Mononuclear cell (primary cell): Measurements from ENCODE around the gene ATRNL1. TPM values are rescaled to one million over a fixed set of nuclear protein-coding genes. Genes with fewer than 3 reads are reported as not detected.

ENCODE experiments used
- H3K27me3 ChIP-seq: 2 replicates; pipeline ENCODE4 v1.6.0; 2011; ENCODE audit warnings: low read length, control low read depth; ENCODE audit not compliant: insufficient read depth
- H3K4me1 ChIP-seq: 2 replicates; pipeline ENCODE4 v1.5.1; 2011; ENCODE audit warnings: mild to moderate bottlenecking, low read length, control low read depth; ENCODE audit not compliant: insufficient read depth
- H3K4me3 ChIP-seq: 2 replicates; pipeline ENCODE4 v1.5.1; 2011; ENCODE audit warnings: mild to moderate bottlenecking, low read length, moderate library complexity
- H3K9me3 ChIP-seq: 2 replicates; pipeline ENCODE4 v1.5.1; 2011; ENCODE audit warnings: low read depth, mild to moderate bottlenecking, control low read depth, low read length
- total RNA-seq: library from RNA; depleted of rRNA; stranded (reverse); fragments of >200 nt; gene quantifications from one replicate; pipeline ENCODE4 v1.2.3, GENCODE V29; 2012

Gene ATRNL1
- total RNA-seq, 1 donor, result 0.21 TPM

DNA sequence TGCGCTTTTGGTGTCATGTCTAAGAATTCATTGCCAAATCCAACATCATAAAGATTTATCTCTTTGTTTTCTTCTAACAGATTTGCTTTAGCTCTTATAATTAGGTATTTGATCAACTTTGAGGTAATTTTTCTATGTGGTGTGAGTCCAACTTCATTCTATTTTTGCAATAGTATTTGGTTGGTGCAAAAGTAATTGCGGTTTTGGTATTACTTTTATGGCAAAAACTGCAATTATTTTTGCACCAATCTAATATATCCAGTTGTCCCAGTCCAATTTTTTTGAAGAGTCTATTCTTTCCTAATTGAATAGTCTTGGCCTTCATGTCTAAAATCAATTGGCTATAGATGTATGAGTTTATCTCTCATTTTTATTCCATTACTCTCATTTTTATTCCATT is 535.5 kb downstream of the ATRNL1 start:
- H3K4me3 ChIP-seq, result no peak overlapping the region
- H3K27me3 ChIP-seq, result no peaks in the 10 kb centered on the region
- no peaks in the 10 kb centered on the region for H3K9me3 ChIP-seq
- H3K4me1 ChIP-seq, result no peaks in the 10 kb centered on the region

GRCh38 chr10:115638246-115638645 is 545.1 kb downstream of the ATRNL1 start:
- Histone ChIP-seq H3K4me1 (no peaks in the 10 kb centered on the region), H3K9me3 (no peaks in the 10 kb centered on the region), H3K27me3 (no peaks in the 10 kb centered on the region), H3K4me3 (no peak overlapping the region)

DNA sequence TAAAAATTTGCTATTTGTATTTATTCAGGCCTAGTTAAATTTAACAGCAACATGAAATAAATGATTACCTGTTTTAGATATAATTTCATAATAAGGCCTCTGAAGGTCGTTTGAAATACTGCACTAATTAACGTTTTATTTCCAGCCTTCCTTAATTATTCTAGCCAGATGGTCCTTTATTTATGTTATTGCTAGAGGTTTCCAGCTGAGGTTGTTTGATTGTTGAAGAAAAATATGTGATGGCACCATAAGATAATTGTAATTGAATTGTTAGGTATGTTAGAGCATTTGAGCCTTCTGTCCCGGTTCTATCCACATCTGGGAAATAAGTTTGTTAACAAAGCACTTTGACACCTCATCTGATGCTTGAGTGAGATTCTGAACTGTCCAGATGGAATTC is 556.1 kb downstream of the ATRNL1 start:
- Histone ChIP-seq H3K9me3 (no peaks in the 10 kb centered on the region), H3K27me3 (no peaks in the 10 kb centered on the region), H3K4me3 (no peak overlapping the region), H3K4me1 (no peaks in the 10 kb centered on the region)

GRCh38 chr10:115653473-115653872 is 560.3 kb downstream of the ATRNL1 start:
- Histone ChIP-seq H3K27me3 (no peaks in the 10 kb centered on the region), H3K4me3 (no peak overlapping the region), H3K9me3 (no peaks in the 10 kb centered on the region), H3K4me1 (no peaks in the 10 kb centered on the region)

DNA sequence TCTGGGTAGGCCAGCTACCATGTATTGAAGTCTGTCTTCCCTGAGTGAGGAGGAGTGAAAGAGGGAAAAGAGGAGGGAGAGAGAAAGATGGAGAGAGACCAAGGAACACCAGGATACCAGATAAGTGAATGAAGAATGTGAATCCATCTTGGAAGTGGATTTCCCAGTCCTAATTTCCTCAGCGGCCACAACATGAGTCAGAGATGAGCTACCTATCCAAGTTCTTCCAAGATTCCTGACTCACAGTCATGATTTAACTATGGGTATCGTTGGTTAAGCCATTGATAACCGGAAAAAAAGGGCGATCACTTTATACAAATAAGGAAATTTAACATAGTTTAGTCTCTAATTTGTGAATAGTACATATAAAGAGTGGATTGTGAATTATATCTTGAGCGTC is 561.8 kb downstream of the ATRNL1 start:
- H3K4me3 ChIP-seq, result no peak overlapping the region
- H3K9me3 ChIP-seq, result no peaks in the 10 kb centered on the region
- no peaks in the 10 kb centered on the region for H3K27me3 ChIP-seq
- no peaks in the 10 kb centered on the region for H3K4me1 ChIP-seq

DNA sequence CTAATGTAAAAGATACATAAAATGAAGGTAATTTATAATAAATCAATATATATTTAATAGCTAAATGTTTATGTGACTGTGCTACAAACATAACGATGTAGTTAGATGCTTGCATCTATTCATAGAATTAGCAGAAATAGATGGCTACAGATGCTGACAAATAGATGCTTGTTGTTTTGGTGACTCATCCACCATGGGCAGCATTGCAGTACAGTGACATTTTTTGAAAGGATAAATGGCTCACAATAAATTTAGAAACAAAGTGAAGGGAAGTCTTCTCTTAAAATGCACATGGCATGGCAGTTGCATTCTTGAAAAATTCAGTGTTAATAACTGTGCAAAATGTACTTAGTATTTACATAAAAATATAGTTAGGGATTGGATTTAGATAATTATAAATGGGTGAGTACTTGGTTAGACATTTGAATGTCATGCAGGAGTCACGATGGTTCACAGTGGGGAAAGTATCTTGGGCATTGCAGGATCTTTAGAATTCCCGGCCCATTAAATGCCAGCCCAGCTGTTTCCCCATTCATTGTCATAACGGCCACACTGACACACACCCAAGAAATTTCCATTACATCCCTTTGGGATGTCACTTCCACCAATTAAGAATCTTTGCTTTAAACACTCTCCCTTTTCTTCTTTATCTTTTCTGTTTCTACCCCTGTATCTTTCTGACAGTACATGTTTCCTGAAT is 564.1 kb downstream of the ATRNL1 start:
- Histone ChIP-seq H3K9me3 (no peaks in the 10 kb centered on the region), H3K27me3 (no peaks in the 10 kb centered on the region), H3K4me3 (no peak overlapping the region), H3K4me1 (no peaks in the 10 kb centered on the region)

DNA sequence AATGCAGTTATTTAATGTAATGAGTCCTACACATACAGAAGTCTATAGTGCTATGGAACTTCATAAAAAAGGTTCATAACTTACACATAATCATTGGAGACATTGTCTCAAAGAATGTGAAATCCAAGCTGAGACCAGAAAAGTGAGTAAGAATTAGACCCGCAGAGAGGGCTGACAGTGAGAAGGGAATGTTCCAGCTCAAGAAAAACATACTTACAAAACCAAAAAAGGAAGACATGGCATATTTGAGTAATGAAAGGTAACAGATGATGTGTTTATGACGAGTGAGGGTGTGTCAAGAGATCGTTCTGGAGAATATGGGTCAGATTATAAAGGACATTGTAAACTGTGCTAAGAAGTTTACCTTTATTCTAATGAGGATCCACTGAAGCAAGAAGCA is 566.5 kb downstream of the ATRNL1 start:
- H3K4me1 ChIP-seq, result no peaks in the 10 kb centered on the region
- H3K27me3 ChIP-seq, result no peaks in the 10 kb centered on the region
- H3K4me3 ChIP-seq, result no peak overlapping the region
- no peaks in the 10 kb centered on the region for H3K9me3 ChIP-seq

DNA sequence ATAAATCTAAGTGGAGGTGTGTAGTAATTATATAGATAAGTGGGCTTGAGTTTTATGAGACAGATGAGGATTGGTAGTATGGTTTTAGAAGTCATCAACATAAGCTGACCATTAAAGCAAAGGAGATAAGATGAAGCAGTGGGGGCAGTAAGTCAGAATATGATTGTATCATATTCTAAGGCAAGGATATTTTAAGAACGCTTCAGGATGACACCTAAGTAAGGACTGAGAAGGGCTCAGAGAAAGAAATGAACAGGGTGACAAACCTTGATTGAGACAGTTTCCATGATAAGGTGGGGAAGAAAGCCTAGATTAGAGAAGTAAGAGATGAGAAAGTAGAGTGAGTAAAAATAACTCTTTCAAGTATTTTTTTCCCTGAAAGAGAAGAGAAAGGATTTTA is 567.2 kb downstream of the ATRNL1 start:
- Histone ChIP-seq H3K27me3 (no peaks in the 10 kb centered on the region), H3K4me3 (no peak overlapping the region), H3K9me3 (no peaks in the 10 kb centered on the region), H3K4me1 (no peaks in the 10 kb centered on the region)

GRCh38 chr10:115662422-115662821 is 569.3 kb downstream of the ATRNL1 start:
- Histone ChIP-seq H3K4me1 (no peaks in the 10 kb centered on the region), H3K27me3 (no peaks in the 10 kb centered on the region), H3K4me3 (no peak overlapping the region), H3K9me3 (no peaks in the 10 kb centered on the region)

DNA sequence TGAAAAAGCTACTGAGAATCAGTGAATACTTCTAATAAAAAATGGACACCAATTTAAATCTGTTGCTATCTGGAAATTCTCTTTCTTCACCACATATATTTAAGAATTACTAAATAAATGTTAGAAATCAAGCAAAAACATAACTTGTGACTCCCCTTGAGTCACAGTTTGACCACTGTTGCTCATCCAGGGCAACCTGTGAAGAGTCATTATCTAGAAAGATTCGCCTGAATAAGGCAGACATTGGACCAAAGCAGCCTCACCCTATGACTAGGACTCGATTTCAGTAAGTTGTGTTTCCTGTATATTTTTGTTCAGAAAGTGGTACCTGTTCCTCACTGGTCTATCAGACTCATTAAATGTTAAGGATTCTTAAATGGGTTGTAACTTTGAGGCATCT is 572.4 kb downstream of the ATRNL1 start:
- H3K4me1 ChIP-seq, result no peaks in the 10 kb centered on the region
- H3K4me3 ChIP-seq, result no peak overlapping the region
- H3K27me3 ChIP-seq, result no peaks in the 10 kb centered on the region
- no peaks in the 10 kb centered on the region for H3K9me3 ChIP-seq

DNA sequence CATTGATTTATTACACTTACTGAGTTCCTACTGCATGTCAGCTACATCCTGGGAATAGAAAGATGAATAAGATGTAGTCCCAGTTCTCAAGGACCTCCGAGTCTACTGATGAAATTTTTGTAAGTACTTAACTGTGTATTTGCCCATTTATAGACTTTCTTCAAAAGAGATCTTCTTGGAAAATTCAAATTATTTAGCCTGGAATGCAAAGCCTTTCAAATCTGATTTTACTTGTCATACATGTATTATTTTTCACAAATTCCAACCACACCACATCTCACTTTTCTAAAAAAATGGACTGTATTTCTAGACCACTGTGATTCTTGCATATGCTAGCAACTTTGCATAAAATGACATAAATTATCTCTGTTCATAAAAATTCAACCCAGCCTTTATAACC is 581.3 kb downstream of the ATRNL1 start:
- no peak overlapping the region for H3K4me3 ChIP-seq
- H3K27me3 ChIP-seq, result no peaks in the 10 kb centered on the region
- no peaks in the 10 kb centered on the region for H3K9me3 ChIP-seq

GRCh38 chr10:115696747-115697146 is 603.6 kb downstream of the ATRNL1 start:
- H3K4me3 ChIP-seq, result no peak overlapping the region
- H3K27me3 ChIP-seq, result no peaks in the 10 kb centered on the region
- H3K4me1 ChIP-seq, result no peaks in the 10 kb centered on the region
- H3K9me3 ChIP-seq, result no peaks in the 10 kb centered on the region

More for the DNA sequence above, 581.3 kb downstream of the ATRNL1 start:
- H3K4me1 ChIP-seq, result no peaks in the 10 kb centered on the region

- no peaks in the 10 kb centered on the region for H3K9me3 ChIP-seq
- H3K4me3 ChIP-seq, result no peak overlapping the region
- H3K4me1 ChIP-seq, result no peaks in the 10 kb centered on the region
- H3K27me3 ChIP-seq, result no peaks in the 10 kb centered on the region
These were observed 612.9 kb downstream of the ATRNL1 start for GRCh38 chr10:115706026-115706425.

- Histone ChIP-seq H3K27me3 (no peaks in the 10 kb centered on the region), H3K9me3 (no peaks in the 10 kb centered on the region), H3K4me3 (no peak overlapping the region), H3K4me1 (no peaks in the 10 kb centered on the region)
These were observed 613.4 kb downstream of the ATRNL1 start for GRCh38 chr10:115706488-115707076.

GRCh38 chr10:115710136-115710535 is 617.0 kb downstream of the ATRNL1 start:
- Histone ChIP-seq H3K9me3 (no peaks in the 10 kb centered on the region), H3K4me3 (no peak overlapping the region), H3K4me1 (no peaks in the 10 kb centered on the region)

DNA sequence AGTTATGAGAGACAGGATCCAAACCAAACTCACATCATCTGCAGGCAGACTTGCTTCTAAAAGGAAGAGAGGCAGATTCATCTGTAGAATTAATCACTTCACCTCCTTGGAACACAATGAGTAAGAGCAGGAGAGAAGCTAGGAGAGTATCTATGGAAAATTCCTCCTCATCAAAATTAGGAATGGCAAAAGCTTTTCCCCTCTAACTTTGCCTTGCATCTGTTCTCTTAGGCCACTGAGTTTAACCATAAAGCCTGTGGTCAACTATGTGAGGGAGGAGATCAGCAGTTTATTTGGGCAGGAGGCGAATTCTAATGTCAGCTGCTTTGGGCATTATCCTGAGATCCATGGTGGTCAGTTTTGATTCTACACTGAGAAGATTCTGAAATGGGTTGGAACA is 618.1 kb downstream of the ATRNL1 start:
- Histone ChIP-seq H3K4me1 (no peaks in the 10 kb centered on the region), H3K27me3 (no peaks in the 10 kb centered on the region), H3K9me3 (no peaks in the 10 kb centered on the region), H3K4me3 (no peak overlapping the region)

More at GRCh38 chr10:115710136-115710535, 617.0 kb downstream of the ATRNL1 start:
- no peaks in the 10 kb centered on the region for H3K27me3 ChIP-seq
